ENCODE measurements around the gene FIGN. TPM values are rescaled to one million over a fixed set of nuclear protein-coding genes. Genes with fewer than 3 reads are reported as not detected.

Gene FIGN
- total and polyA plus RNA-seq, 2 of the 8 experiments (the other 6 are each of a cell fraction or from before 2014, with no cell fraction given), result 5.0 to 22.8 TPM

GRCh38 chr2:163659224-163659623 is 76.6 kb downstream of the FIGN start:
- no peak for DNase-seq (ENCODE audit: low read depth in 1 of 2, low spot score in 2 of 2)
- H3K79me2 ChIP-seq (ENCODE audit: control insufficient read depth in 1 of 2, insufficient read depth in 2 of 2, low read length in 2 of 2), result peaks cover 0 to 3% of the 10 kb centered on the region in 2 experiments; a peak in 1 of 4 replicates
- no peak overlapping the region for H2BK120ac ChIP-seq (replicated peaks; ENCODE audit: low read depth, low read length)
- no peaks in the 10 kb centered on the region for H3K27me3 ChIP-seq (replicated peaks in 1 of 4; ENCODE audit: control insufficient read depth in 3 of 4, extremely low read depth in 1 of 4, insufficient read depth in 3 of 4, low read length in 3 of 4)
- CTCF ChIA-PET (ENCODE audit: partially characterized antibody), result no interaction called here
- no peaks in the 10 kb centered on the region for H3K23me2 ChIP-seq (ENCODE audit: low read depth, low read length)
- no peak overlapping the region for H3K23ac ChIP-seq (ENCODE audit: insufficient read length)
- WGBS, 2 experiments (ENCODE audit: extremely low coverage in 1 of 2, insufficient coverage in 1 of 2, insufficient read length in 1 of 2, insufficient replicate concordance in 2 of 2, low coverage in 1 of 2, low lambda C conversion rate in 2 of 2, missing lambda C conversion rate in 1 of 2), result 92% methylated on average over 2 of the region's 2 CpGs; no CpG with 5 or more reads in 1 of the 2 experiments
- H3K56ac ChIP-seq (replicated peaks; ENCODE audit: insufficient read length, low read depth, low read length), result no peak overlapping the region
- H4K91ac ChIP-seq (replicated peaks; ENCODE audit: insufficient read length, low read length), result no peak overlapping the region
- no peak overlapping the region for H3K9ac ChIP-seq (replicated peaks in 1 of 4; ENCODE audit: extremely low read depth in 1 of 4, low read depth in 3 of 4, low read length in 3 of 4)
- no peaks in the 10 kb centered on the region for H4K20me1 ChIP-seq (replicated peaks in 1 of 2; ENCODE audit: control insufficient read depth in 1 of 2, insufficient read depth in 2 of 2, low read length in 2 of 2)
- H4K8ac ChIP-seq (ENCODE audit: extremely low read depth, insufficient read depth, low read length), result no peak overlapping the region
- H3K79me1 ChIP-seq (ENCODE audit: low read depth, low read length), result no peaks in the 10 kb centered on the region
- H2BK20ac ChIP-seq (ENCODE audit: low read length), result no peak overlapping the region
- H2AFZ ChIP-seq (ENCODE audit: low read length), result no peak overlapping the region
- no peak overlapping the region for H2BK5ac ChIP-seq (ENCODE audit: low read depth, low read length)
- no peak overlapping the region for H2BK12ac ChIP-seq (ENCODE audit: low read depth, low read length)
- H3K27ac ChIP-seq (ENCODE audit: low read depth, low read length), result no peak overlapping the region
- TF ChIP-seq BRCA1 (IDR thresholded peaks at IDR 0.05; ENCODE audit: low read depth, low read length) (no peak), CREB1 (IDR thresholded peaks at IDR 0.05) (no peak), FOSL1 (IDR thresholded peaks at IDR 0.05; ENCODE audit: insufficient read depth, low read depth, low read length) (no peak), CEBPB (IDR thresholded peaks at IDR 0.05; ENCODE audit: low read depth, low read length) (no peak), SAP30 (IDR thresholded peaks at IDR 0.05; ENCODE audit: insufficient read depth, insufficient replicate concordance, low read length) (no peak), TEAD4 (IDR thresholded peaks at IDR 0.05; ENCODE audit: low read depth, low read length) (no peak), EGR1 (IDR thresholded peaks at IDR 0.05; ENCODE audit: borderline replicate concordance, low read depth, low read length) (no peak), POLR2AphosphoS5 (IDR thresholded peaks at IDR 0.05; ENCODE audit: low read depth, low read length) (no peak), RNF2 (IDR thresholded peaks at IDR 0.05; ENCODE audit: borderline replicate concordance, low read depth, low read length, missing control alignments, poor library complexity, severe bottlenecking) (no peak), CBX8 (IDR thresholded peaks at IDR 0.05; ENCODE audit: borderline replicate concordance, low read depth, low read length) (no peak), MAFK (IDR thresholded peaks at IDR 0.05; ENCODE audit: low read depth, low read length) (no peak), SIRT6 (IDR thresholded peaks at IDR 0.05; ENCODE audit: low read length) (no peak), NANOG (IDR thresholded peaks at IDR 0.05; ENCODE audit: insufficient read depth, low read depth, low read length, poor library complexity, severe bottlenecking) (no peak)
- TF ChIP-seq, protein P1, sequence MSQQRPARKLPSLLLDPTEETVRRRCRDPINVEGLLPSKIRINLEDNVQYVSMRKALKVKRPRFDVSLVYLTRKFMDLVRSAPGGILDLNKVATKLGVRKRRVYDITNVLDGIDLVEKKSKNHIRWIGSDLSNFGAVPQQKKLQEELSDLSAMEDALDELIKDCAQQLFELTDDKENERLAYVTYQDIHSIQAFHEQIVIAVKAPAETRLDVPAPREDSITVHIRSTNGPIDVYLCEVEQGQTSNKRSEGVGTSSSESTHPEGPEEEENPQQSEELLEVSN (IDR thresholded peaks at IDR 0.05), result no peak
- no peak overlapping the region for H3K4me2 ChIP-seq (ENCODE audit: insufficient read depth in 1 of 2, low read depth in 2 of 2, low read length in 2 of 2)
- H3K4ac ChIP-seq (replicated peaks; ENCODE audit: insufficient read length, low read depth, low read length), result no peak overlapping the region
- POLR2A ChIA-PET (ENCODE audit: partially characterized antibody), result no interaction called here
- no peak overlapping the region for H3K18ac ChIP-seq (ENCODE audit: extremely low read depth, low read length)
- no peak overlapping the region for H3K14ac ChIP-seq (ENCODE audit: insufficient read length)
- H2BK15ac ChIP-seq (ENCODE audit: low read length), result no peak overlapping the region
- FAIRE-seq, result no peak
- H4K5ac ChIP-seq (ENCODE audit: insufficient read length, low read depth, low read length), result no peak overlapping the region
- no peak overlapping the region for H2AK5ac ChIP-seq (ENCODE audit: low read depth, low read length)
- no peaks in the 10 kb centered on the region for H3K9me3 ChIP-seq (ENCODE audit: insufficient read depth in 2 of 2, low read depth in 1 of 2, low read length in 1 of 2)
- H3K4me3 ChIP-seq (ENCODE audit: extremely low read depth in 1 of 4, insufficient read depth in 2 of 4, low read depth in 3 of 4, low read length in 4 of 4), result no peak overlapping the region
- no peaks in the 10 kb centered on the region for H3K36me3 ChIP-seq (ENCODE audit: control insufficient read depth in 2 of 4, insufficient read depth in 4 of 4, low read length in 3 of 4)
- H3K4me1 ChIP-seq (replicated peaks in 1 of 4; ENCODE audit: control insufficient read depth in 3 of 4, insufficient read depth in 4 of 4, low read length in 3 of 4), result peaks cover 0 to 5% (median 4%) of the 10 kb centered on the region in 4 experiments; a peak in 3 of 7 replicates

Data from H1 (cell line).